AG20443 (cell line): ENCODE data around the gene TMEM247.
"Not testable (repeated sequence)": the region's sequence is repeated elsewhere in the genome, so short reads cannot be mapped to it uniquely, and the experiment has no call there.

Experiments
- DNase-seq: peaks from one replicate; pipeline ENCODE4 v3.0.0; 2012; ENCODE audit warnings: low spot score, mixed read lengths

Gene TMEM247

GRCh38 chr2:46458763-46459500 is 20.4 kb upstream of the TMEM247 start:
- DNase-seq, result no peak

DNA sequence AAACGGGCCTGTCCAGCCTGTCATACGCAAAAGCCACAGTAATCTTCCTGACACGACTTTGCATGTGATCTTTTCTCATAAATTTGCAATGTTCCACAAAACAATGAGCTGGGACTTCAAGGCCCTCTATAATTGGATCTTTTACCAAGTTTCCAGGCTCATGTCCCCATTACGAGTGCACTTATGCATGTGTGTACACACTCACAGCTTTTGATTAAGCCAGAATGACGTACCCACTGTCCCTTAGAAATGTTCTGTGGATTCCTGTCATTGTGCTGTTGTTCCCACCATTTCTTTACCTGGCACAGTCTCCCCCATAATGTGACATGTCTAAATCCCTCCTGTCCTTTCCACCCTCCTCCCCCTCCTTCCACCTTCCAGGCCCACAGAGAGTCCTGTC is 19.7 kb upstream of the TMEM247 start:
- DNase-seq, result no peak

DNA sequence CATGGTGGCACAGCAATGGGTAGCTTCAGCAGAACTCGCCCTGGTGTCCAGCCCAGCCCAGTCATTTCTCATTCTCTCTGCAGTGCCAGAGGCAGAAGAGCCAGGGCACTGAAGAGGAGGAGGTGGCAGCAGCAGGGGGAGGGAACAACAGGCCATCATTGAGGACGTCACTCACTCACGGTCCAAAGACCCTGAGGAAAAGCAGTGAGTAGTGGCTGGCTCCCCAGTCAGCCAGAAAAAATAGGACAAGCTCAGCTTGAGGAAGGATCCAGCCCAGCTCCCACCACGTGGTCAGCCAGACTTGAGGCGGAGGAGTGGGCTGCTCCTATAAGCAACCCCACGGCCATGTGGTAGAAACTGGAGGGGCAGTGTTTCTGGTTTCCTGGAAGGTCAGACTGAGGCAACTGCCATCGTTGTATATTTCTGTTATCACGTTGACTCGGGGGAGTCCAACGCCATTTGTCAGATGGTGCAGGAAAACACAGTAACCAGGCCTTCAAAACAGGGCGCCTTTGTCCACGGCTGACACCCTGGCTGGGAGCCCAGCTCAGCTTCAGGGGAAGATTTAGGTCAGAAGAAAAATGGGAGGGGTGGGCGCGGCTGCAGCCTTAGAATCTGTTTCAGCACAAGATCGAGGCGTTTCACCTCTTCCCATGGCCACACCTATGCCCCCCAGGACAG is 19.0 kb upstream of the TMEM247 start:
- no peak for DNase-seq

DNA sequence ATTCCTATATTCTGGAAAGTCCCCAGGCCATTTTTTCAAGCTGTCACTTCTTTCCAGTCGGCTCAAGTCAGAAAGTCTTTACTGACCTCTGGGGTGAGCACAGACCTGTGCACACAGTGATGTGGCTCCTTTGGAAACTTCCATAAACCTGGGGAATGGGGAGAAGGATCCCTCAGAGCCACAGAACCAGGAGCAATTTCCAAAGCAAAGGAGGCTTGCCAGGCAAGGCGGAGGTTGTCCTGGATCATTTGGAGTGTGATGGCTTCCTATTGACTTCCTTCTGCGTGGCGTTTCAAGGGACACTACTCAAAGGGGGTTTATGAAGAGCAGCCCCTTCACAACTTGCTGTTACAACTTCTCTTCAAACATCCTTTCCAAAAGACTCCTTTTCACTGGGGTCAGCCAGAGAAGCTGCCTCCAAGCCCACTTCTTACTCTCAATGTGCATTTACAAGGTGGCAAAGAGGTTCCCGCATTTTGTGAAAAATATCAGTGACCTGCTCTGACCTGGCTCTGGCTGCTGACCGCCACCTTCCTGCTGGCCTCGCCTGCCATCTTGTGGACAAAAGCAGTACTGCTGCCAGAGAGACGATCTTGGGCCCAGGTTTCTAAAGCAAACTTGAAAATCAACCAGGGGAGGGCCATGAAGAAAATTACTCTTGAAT is 18.2 kb upstream of the TMEM247 start:
- DNase-seq, result peak; percentile 87

- DNase-seq, result no peak
Observed at GRCh38 chr2:46461709-46462171, 17.6 kb upstream of the TMEM247 start.

GRCh38 chr2:46462936-46463335 is 16.4 kb upstream of the TMEM247 start:
- DNase-seq, result peak; percentile 33

DNA sequence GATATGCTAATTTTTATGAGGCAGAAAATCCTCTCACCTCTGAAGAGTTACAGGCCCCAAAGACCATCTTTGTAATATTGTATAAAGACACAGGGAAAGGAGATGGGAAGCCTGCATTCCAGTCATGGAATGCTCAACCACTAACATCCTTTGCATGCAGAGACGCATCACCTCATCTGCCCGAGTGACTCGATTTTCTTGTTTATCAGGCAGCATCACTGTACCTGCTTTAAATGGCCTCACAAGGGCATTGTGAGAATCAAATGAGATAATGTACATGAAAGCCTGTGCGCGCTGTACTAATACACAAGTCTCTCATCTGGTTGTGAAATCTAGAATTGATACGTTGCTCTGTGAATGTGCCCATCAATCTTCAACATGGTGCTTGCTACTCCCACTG is 10.2 kb upstream of the TMEM247 start:
- no peak for DNase-seq

- DNase-seq, result no peak
Observed at GRCh38 chr2:46469700-46470099, 9.7 kb upstream of the TMEM247 start.

DNA sequence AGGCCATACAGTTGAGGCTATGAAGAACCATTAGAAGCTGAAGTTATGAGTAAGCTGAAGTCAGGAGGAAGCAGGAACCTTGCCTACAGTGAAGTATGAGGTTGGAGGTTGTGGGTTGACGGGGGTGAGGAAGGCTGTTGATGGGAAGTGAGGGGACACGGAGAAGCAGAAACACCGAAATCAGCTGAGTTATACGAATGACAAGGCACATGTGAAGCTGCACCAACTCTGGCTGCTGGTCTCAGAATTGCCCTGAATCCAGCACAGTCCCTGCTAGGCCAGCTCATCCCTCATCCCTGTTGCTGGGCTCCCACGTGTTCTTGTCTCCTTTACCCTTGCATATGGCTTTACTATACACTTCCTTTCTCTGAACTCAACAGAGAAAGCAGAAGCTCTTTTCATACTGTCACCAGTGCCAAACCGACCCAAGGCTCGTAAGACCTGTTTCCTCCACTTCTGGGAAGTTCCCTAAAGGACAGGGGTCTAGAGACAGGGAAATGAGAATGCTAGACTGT is 9.2 kb upstream of the TMEM247 start:
- no peak for DNase-seq

DNA sequence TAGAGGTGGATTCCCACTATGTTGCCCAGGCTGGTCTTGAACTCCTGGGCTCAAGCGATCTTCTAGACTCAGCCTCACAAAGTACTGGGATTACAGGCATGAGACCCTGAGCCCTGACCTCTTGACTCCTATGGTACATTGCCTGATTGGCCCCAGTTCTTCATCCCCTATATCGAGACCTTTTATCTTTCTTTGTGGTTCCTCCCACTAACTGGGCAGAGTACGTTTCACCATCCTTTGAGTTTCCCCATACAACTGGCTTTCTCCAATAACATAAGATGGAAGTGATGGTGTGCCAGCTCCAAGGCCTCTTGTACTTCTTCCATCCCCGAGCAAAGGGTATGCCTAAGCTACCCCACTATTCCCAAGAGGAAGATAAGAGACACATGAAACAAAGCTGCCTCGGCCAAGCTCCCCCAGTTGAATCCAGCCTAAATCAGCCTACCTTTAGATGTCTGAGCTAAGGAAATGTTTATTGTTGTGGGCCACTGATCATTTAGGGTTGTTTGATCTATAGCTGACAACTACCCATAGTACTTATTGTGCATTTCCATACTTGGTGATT is 8.3 kb upstream of the TMEM247 start:
- DNase-seq, result no peak

DNA sequence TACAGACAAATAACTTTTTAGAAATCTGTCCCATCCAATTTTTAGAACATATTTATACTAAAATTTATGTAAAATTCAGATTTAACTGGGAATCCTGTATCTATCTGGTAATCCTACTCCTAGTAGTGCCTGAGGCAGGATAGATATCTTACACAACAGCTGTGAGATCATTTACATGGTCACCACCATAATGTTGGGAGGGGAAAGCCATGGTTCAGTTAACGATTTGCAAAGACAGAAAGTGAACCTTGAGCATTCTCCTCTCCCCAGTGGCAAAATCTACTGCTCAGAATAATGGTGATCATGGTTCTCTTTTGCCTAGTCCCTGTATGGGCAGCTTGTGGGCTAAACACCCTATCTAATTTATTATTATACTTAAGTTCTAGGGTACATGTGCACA is 7.7 kb upstream of the TMEM247 start:
- DNase-seq, result no peak

DNA sequence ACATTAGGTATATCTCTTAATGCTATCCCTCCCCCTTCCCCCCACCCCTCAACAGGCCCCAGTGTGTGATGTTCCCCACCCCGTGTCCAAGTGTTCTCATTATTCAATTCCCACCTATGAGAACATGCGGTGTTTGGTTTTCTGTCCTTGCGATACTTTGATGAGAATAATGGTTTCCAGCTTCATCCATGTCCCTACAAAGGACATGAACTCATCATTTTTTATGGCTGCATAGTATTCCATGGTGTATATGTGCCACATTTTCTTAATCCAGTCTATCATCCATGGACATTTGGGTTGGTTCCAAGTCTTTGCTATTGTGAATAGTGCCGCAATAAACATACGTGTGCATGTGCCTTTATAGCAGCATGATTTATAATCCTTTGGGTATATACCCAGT is 7.2 kb upstream of the TMEM247 start:
- DNase-seq, result not testable (repeated sequence)

DNA sequence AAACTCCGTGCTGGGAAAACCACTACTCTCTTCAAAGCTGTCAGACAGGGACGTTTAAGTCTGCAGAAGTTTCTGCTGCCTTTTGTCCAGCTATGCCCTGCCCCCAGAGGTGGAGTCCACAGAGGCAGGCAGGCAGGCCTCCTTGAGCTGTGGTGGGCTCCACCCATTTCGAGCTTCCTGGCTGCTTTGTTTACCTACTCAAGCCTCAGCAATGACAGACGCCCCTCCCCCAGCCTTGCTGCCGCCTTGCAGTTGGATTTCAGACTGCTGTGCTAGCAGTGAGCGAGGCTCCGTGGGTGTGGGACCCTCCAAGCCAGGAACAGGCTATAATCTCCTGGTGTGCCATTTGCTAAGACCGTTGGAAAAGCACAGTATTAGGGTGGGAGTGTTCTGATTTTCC is 1.9 kb upstream of the TMEM247 start:
- DNase-seq, result not testable (repeated sequence)

DNA sequence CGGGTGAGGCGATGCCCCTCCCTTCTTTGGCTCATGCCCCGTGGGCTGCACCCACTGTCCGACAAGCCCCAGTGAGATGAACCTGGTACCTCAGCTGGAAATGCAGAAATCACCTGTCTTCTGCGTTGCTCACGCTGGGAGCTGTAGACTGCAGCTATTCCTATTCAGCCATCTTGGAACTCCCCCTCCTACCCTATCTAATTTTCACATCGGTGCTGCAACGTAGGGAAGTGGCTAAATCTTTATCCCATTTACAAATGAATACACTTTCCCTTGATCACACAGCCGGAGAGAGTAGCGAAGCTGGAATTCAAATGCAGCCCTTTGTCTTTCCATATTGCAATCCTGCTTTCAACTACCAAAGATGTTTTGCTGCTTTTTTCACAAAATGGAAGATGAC is 1.4 kb upstream of the TMEM247 start:
- no peak for DNase-seq

DNA sequence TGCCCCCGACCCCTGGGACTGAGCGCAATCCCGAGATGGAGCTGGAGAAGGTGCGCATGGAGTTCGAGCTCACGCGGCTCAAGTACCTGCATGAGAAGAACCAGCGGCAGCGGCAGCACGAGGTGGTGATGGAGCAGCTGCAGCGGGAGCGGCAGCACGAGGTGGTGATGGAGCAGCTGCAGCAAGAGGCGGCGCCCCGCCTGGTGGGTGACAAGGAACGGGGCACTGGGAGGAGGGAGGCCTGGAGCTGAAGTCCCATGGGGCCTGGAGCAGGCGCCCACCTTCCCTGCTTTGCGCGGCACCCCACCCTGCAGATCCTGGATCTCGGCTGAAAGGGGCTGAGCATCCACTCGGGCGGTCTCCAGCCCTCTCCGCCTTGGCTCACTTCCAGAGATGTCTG is 1.2 kb downstream of the TMEM247 start:
- DNase-seq, result no peak

- peak; percentile 52 for DNase-seq
Observed at GRCh38 chr2:46481198-46482193, 2.1 kb downstream of the TMEM247 start.

DNA sequence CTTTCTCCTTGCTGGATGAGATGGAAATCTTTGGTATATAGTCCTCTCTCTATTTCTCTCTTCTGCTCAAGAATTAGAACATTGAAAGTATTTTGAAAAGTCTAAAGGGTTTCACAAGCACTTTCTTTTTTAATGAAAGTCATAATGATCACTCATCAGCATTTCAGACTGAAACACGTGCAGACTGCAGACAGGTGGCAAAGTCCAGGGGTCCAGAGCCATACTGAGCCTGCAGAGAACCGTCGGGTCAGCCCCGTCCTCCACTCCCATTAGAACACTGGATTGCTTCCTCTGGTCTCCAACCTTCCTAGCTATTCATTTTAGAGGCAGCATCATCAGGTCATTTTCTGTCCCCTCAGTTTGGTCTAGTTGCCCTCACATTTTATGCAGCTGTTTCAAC is 3.1 kb downstream of the TMEM247 start:
- DNase-seq, result no peak

DNA sequence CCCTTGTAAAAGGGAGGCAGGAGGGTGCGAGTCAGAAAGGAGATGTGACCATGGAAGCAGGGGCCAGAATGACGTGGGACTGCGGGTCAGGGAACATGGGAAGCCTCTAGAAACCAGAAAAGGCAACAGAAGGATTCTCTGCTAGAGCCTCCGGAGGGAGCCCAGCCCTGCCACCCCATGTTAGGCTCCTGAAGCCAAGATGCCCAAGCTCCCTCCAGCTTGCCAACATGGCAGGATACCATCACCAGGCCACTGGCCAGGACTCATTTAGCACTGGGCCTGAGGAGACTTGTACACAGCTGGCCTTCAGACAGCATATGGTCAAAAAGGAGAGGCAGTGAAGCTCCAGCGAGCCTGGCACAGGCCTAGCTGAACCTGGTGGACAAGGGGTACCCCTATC is 5.6 kb downstream of the TMEM247 start:
- DNase-seq, result no peak

- no peak for DNase-seq
Observed at GRCh38 chr2:46486436-46486835, 7.1 kb downstream of the TMEM247 start.

GRCh38 chr2:46487667-46488335 is 8.4 kb downstream of the TMEM247 start:
- DNase-seq, result peak; percentile 93

- DNase-seq, result no peak
Observed at GRCh38 chr2:46488389-46488788, 9.0 kb downstream of the TMEM247 start.
